ENCODE results near the gene CLSTN1. TPM values are rescaled to one million over a fixed set of nuclear protein-coding genes. Genes with fewer than 3 reads are reported as not detected.

The CLSTN1 gene
- total and polyA plus RNA-seq, 2 of the 8 experiments (the other 6 are each of a cell fraction or from before 2014, with no cell fraction given), result 34.2 to 97.4 TPM

GRCh38 chr1:9842073-9842711 is 18.4 kb upstream of the CLSTN1 start:
- no peak overlapping the region for H3K4me2 ChIP-seq (ENCODE audit: insufficient read depth in 1 of 2, low read depth in 2 of 2, low read length in 2 of 2)
- no peaks in the 10 kb centered on the region; the same call in 1 of the 2 replicates for H3K23me2 ChIP-seq (ENCODE audit: low read depth, low read length)
- no peak overlapping the region for H2AK5ac ChIP-seq (ENCODE audit: low read depth, low read length)
- no peaks in the 10 kb centered on the region for H3K79me1 ChIP-seq (ENCODE audit: low read depth, low read length)
- H3K27ac ChIP-seq (ENCODE audit: low read depth, low read length), result no peak overlapping the region
- H3K56ac ChIP-seq (replicated peaks; ENCODE audit: insufficient read length, low read depth, low read length), result no peak overlapping the region
- DNase-seq (ENCODE audit: low read depth in 1 of 2, low spot score in 2 of 2) (no peak), FAIRE-seq (no peak)
- no peaks in the 10 kb centered on the region for H4K20me1 ChIP-seq (replicated peaks in 1 of 2; ENCODE audit: control insufficient read depth in 1 of 2, insufficient read depth in 2 of 2, low read length in 2 of 2)
- no peak overlapping the region for H4K91ac ChIP-seq (replicated peaks; ENCODE audit: insufficient read length, low read length)
- H4K5ac ChIP-seq (ENCODE audit: insufficient read length, low read depth, low read length), result no peak overlapping the region
- H3K9me3 ChIP-seq (ENCODE audit: insufficient read depth in 2 of 2, low read depth in 1 of 2, low read length in 1 of 2), result no peaks in the 10 kb centered on the region
- no peak overlapping the region for H3K14ac ChIP-seq (ENCODE audit: insufficient read length)
- ChIA-PET CTCF (ENCODE audit: partially characterized antibody) (interaction anchor here (0.5 to 5.3 kb wide), 14 partner anchors 12 to 224 kb away, joined by 3 to 29 read pairs (median 5); no protein-coding TSS in a partner anchor), POLR2A (ENCODE audit: partially characterized antibody) (interaction anchor here (0.8 kb wide), 1 partner anchor 10 kb away, joined by 3 read pairs; no protein-coding TSS in a partner anchor)
- no peak overlapping the region for H2BK20ac ChIP-seq (ENCODE audit: low read length)
- 0 out of 2 replicates have a peak overlapping the region, but pooled peaks have one; percentile 17 for H2BK12ac ChIP-seq (ENCODE audit: low read depth, low read length)
- H2AFZ ChIP-seq (ENCODE audit: low read length), result no peak overlapping the region
- H2BK5ac ChIP-seq (ENCODE audit: low read depth, low read length), result no peak overlapping the region
- no peak overlapping the region for H3K4me3 ChIP-seq (ENCODE audit: extremely low read depth in 1 of 4, insufficient read depth in 2 of 4, low read depth in 3 of 4, low read length in 4 of 4)
- no peak overlapping the region for H3K18ac ChIP-seq (ENCODE audit: extremely low read depth, low read length)
- H3K79me2 ChIP-seq (ENCODE audit: control insufficient read depth in 1 of 2, insufficient read depth in 2 of 2, low read length in 2 of 2), result no peaks in the 10 kb centered on the region
- 94% methylated on average over 9 of the region's 9 CpGs; no CpG with 5 or more reads in 1 of the 2 experiments for WGBS, 2 experiments (ENCODE audit: extremely low coverage in 1 of 2, insufficient coverage in 1 of 2, insufficient read length in 1 of 2, insufficient replicate concordance in 2 of 2, low coverage in 1 of 2, low lambda C conversion rate in 2 of 2, missing lambda C conversion rate in 1 of 2)
- no peak overlapping the region for H2BK15ac ChIP-seq (ENCODE audit: low read length)
- H3K4ac ChIP-seq (replicated peaks; ENCODE audit: insufficient read length, low read depth, low read length), result no peak overlapping the region
- H3K9ac ChIP-seq (replicated peaks in 1 of 4; ENCODE audit: extremely low read depth in 1 of 4, low read depth in 3 of 4, low read length in 3 of 4), result no peak overlapping the region
- no peak overlapping the region for H2BK120ac ChIP-seq (replicated peaks; ENCODE audit: low read depth, low read length)
- H3K27me3 ChIP-seq (replicated peaks in 1 of 4; ENCODE audit: control insufficient read depth in 3 of 4, extremely low read depth in 1 of 4, insufficient read depth in 3 of 4, low read length in 3 of 4), result no peaks in the 10 kb centered on the region
- no peak overlapping the region for H3K23ac ChIP-seq (ENCODE audit: insufficient read length)
- peaks cover 0 to 22% (median 16%) of the 10 kb centered on the region in 4 experiments; a peak in 6 of 7 replicates for H3K4me1 ChIP-seq (replicated peaks in 1 of 4; ENCODE audit: control insufficient read depth in 3 of 4, insufficient read depth in 4 of 4, low read length in 3 of 4)
- no peak overlapping the region for H4K8ac ChIP-seq (ENCODE audit: extremely low read depth, insufficient read depth, low read length)
- H3K36me3 ChIP-seq (ENCODE audit: control insufficient read depth in 2 of 4, insufficient read depth in 4 of 4, low read length in 3 of 4), result no peaks in the 10 kb centered on the region
- no peak for TF ChIP-seq CBX8 (IDR thresholded peaks at IDR 0.05; ENCODE audit: borderline replicate concordance, low read depth, low read length)
- no peak for TF ChIP-seq HDAC2 (IDR thresholded peaks at IDR 0.05; ENCODE audit: borderline replicate concordance in 1 of 2, low read depth in 2 of 2, low read length in 2 of 2)
- no peak for TF ChIP-seq SP2 (IDR thresholded peaks at IDR 0.05; ENCODE audit: low read length)
- TF ChIP-seq KDM5A (IDR thresholded peaks at IDR 0.05; ENCODE audit: low read length), result no peak
- no peak for TF ChIP-seq CHD1 (IDR thresholded peaks at IDR 0.05; ENCODE audit: low read depth, low read length)
- TF ChIP-seq RBBP5 (IDR thresholded peaks at IDR 0.05; ENCODE audit: borderline replicate concordance, low read depth, low read length), result no peak
- TF ChIP-seq CHD2 (IDR thresholded peaks at IDR 0.05; ENCODE audit: low read length), result no peak
- no peak for TF ChIP-seq POLR2AphosphoS5 (IDR thresholded peaks at IDR 0.05; ENCODE audit: low read depth, low read length)
- TF ChIP-seq RAD21 (IDR thresholded peaks at IDR 0.05 in 1 of 2, conservative IDR thresholded peaks at IDR 0.05 in 1 of 2; ENCODE audit: low read depth in 2 of 2, low read length in 2 of 2), result no peak
- TF ChIP-seq TAF1 (IDR thresholded peaks at IDR 0.05; ENCODE audit: low read depth, low read length), result no peak
- TF ChIP-seq RNF2 (IDR thresholded peaks at IDR 0.05; ENCODE audit: borderline replicate concordance, low read depth, low read length, missing control alignments, poor library complexity, severe bottlenecking), result no peak
- TF ChIP-seq HDAC6 (IDR thresholded peaks at IDR 0.05; ENCODE audit: low read depth, low read length), result no peak
- no peak for TF ChIP-seq SP4 (IDR thresholded peaks at IDR 0.05; ENCODE audit: low read length)

All from H1 (cell line).